Measurements from ENCODE around the gene P2RX6. TPM values are rescaled to one million over a fixed set of nuclear protein-coding genes. Genes with fewer than 3 reads are reported as not detected.
A peak's percentile ranks its signal among the peaks of the same experiment; 100 is the strongest.

Gene P2RX6
- total and polyA plus RNA-seq, 2 of the 4 experiments (the other 2 are of a cell fraction), result 0.90 to 1.6 TPM

GRCh38 chr22:20999350-21000206 lies 15.4 kb upstream of the P2RX6 start:
- Histone ChIP-seq H2BK15ac (ENCODE audit: low read depth, low read length) (no peak overlapping the region), H2BK5ac (ENCODE audit: low read depth, low read length, poor library complexity, severe bottlenecking) (no peak overlapping the region), H3K9me3 (ENCODE audit: control insufficient read depth, insufficient read depth, low read length) (no peaks in the 10 kb centered on the region), H3K36me3 (ENCODE audit: control insufficient read depth, insufficient read depth, low read length) (peaks cover 39% of the 10 kb centered on the region), H4K5ac (ENCODE audit: low read depth, low read length) (no peak overlapping the region), H2AFZ (replicated peaks; ENCODE audit: low read length, poor library complexity) (peak overlapping the region; percentile 17), H3K23ac (ENCODE audit: low read depth, low read length) (no peak overlapping the region), H3K9me1 (ENCODE audit: insufficient read depth, low read length) (peaks cover 13% of the 10 kb centered on the region; the same call in 1 of the 2 replicates), H4K20me1 (ENCODE audit: insufficient read depth, low read length) (peaks cover 9% of the 10 kb centered on the region; the same call in 1 of the 2 replicates), H2BK20ac (ENCODE audit: low read depth, low read length) (no peak overlapping the region), H2BK120ac (ENCODE audit: low read depth, low read length) (no peak overlapping the region), H3K4me2 (ENCODE audit: low read depth, low read length) (no peak overlapping the region), H3K4me3 (ENCODE audit: insufficient read depth, low read depth, low read length) (no peak overlapping the region), H3K9ac (ENCODE audit: low read depth, low read length) (no peak overlapping the region), H3K14ac (replicated peaks; ENCODE audit: low read depth, low read length) (no peak overlapping the region), H2AK9ac (replicated peaks; ENCODE audit: low read depth, low read length, poor library complexity) (no peak overlapping the region), H4K8ac (ENCODE audit: low read depth in 2 of 2, low read length in 2 of 2) (no peak overlapping the region), H3K4me1 (ENCODE audit: control insufficient read depth, insufficient read depth, low read length) (peaks cover 15% of the 10 kb centered on the region), H2AK5ac (ENCODE audit: low read depth, low read length) (no peak overlapping the region), H4K91ac (ENCODE audit: insufficient read depth, low read depth, low read length) (no peak overlapping the region), H3K56ac (ENCODE audit: extremely low read depth, insufficient read depth, low read length) (no peak overlapping the region), H3K18ac (ENCODE audit: low read depth, low read length) (no peak overlapping the region), H3K27ac (ENCODE audit: insufficient read depth, low read length) (no peak overlapping the region), H3K4ac (ENCODE audit: low read depth, low read length) (no peak overlapping the region), H3K79me1 (ENCODE audit: low read depth in 1 of 2, low read length in 2 of 2) (peaks cover 19 to 49% of the 10 kb centered on the region in 2 experiments), H3K27me3 (ENCODE audit: control insufficient read depth, insufficient read depth, low read length) (no peaks in the 10 kb centered on the region)
- intact Hi-C loops (cut with micrococcal nuclease), result no loop called here
- dilution Hi-C loops (cut with HindIII; ENCODE audit: low sequenced_read_pairs, unreplicated experiment), result no loop called here
- ChIA-PET CTCF (interaction anchor here (0.9 kb wide), 1 partner anchor 17 kb away, joined by 3 read pairs; the partner anchor contains the start of gene LZTR1), POLR2A (ENCODE audit: unreplicated experiment) (no interaction called here)
- BruUV-seq (replicated peaks), result no TSS peak
- in situ Hi-C loops (cut with MboI; ENCODE audit: low sequenced_read_pairs), result no loop called here
- DNase-seq (no peak), ATAC-seq (ENCODE audit: low read depth) (no peak)
- 98% methylated on average over 15 of the region's 27 CpGs; no CpG with 5 or more reads in 1 of the 2 experiments for WGBS, 2 experiments (ENCODE audit: extremely low coverage in 2 of 2, insufficient read length in 1 of 2)
- TF ChIP-seq, protein P1, sequence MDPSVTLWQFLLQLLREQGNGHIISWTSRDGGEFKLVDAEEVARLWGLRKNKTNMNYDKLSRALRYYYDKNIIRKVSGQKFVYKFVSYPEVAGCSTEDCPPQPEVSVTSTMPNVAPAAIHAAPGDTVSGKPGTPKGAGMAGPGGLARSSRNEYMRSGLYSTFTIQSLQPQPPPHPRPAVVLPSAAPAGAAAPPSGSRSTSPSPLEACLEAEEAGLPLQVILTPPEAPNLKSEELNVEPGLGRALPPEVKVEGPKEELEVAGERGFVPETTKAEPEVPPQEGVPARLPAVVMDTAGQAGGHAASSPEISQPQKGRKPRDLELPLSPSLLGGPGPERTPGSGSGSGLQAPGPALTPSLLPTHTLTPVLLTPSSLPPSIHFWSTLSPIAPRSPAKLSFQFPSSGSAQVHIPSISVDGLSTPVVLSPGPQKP (IDR thresholded peaks at IDR 0.05; ENCODE audit: borderline replicate concordance, low read depth, low read length), result no peak
- TF ChIP-seq RAD21 (IDR thresholded peaks at IDR 0.05; ENCODE audit: low read length) (no peak), CEBPB (IDR thresholded peaks at IDR 0.05; ENCODE audit: low read depth, low read length) (no peak), POLR2A (IDR thresholded peaks at IDR 0.05; ENCODE audit: low read depth, low read length) (no peak), RFX5 (IDR thresholded peaks at IDR 0.05; ENCODE audit: low read depth, low read length) (no peak), MAFK (IDR thresholded peaks at IDR 0.05; ENCODE audit: low read depth, low read length) (no peak), CTCF (conservative IDR thresholded peaks at IDR 0.05; ENCODE audit: low read depth, low read length) (no peak)
